GM18951 (cell line): ENCODE measurements around the gene DNM2.

Experiments used
- POLR2A ChIP-seq: IDR thresholded peaks from 4 replicates; pipeline ENCODE4 v1.6.1; 2011; ENCODE audit warnings: mild to moderate bottlenecking; ENCODE audit not compliant: insufficient read length, insufficient read depth; ENCODE audit errors: extremely low read depth
- in situ Hi-C: fragments of 300-500 bp; cut with MboI; formaldehyde crosslinking; loops from one replicate; pipeline ENCODE4 v1.12.0; 2022; ENCODE audit warnings: low sequenced_read_pairs, mixed read lengths, inconsistent platforms; ENCODE audit not compliant: unreplicated experiment

DNM2 gene

GRCh38 chr19:10685210-10685609 is 32.7 kb upstream of the DNM2 start:
- TF ChIP-seq POLR2A, result no peak
- in situ Hi-C loops, result no loop called here

- in situ Hi-C loops, result no loop called here
- no peak for TF ChIP-seq POLR2A
These were observed 31.7 kb upstream of the DNM2 start for GRCh38 chr19:10686193-10686592.

GRCh38 chr19:10686661-10687517 is 31.0 kb upstream of the DNM2 start:
- no peak for TF ChIP-seq POLR2A
- in situ Hi-C loops, result no loop called here

- in situ Hi-C loops, result no loop called here
These were observed 30.2 kb upstream of the DNM2 start for GRCh38 chr19:10687518-10688288.

GRCh38 chr19:10688545-10689280 is 29.2 kb upstream of the DNM2 start:
- no peak for TF ChIP-seq POLR2A
- in situ Hi-C loops, result no loop called here

More at GRCh38 chr19:10687518-10688288, 30.2 kb upstream of the DNM2 start:
- TF ChIP-seq POLR2A, result no peak

- no peak for TF ChIP-seq POLR2A
- in situ Hi-C loops, result no loop called here
These were observed 27.5 kb upstream of the DNM2 start for GRCh38 chr19:10690341-10690781.

GRCh38 chr19:10691178-10691881 is 26.5 kb upstream of the DNM2 start:
- in situ Hi-C loops, result no loop called here
- no peak for TF ChIP-seq POLR2A

GRCh38 chr19:10691883-10692282 is 26.0 kb upstream of the DNM2 start:
- in situ Hi-C loops, result no loop called here
- no peak for TF ChIP-seq POLR2A

GRCh38 chr19:10692673-10693264 is 25.1 kb upstream of the DNM2 start:
- TF ChIP-seq POLR2A, result no peak
- in situ Hi-C loops, result no loop called here

- in situ Hi-C loops, result no loop called here
- no peak for TF ChIP-seq POLR2A
These were observed 23.1 kb upstream of the DNM2 start for GRCh38 chr19:10694706-10695307.

GRCh38 chr19:10695401-10696398 is 22.2 kb upstream of the DNM2 start:
- TF ChIP-seq POLR2A, result no peak
- in situ Hi-C loops, result no loop called here
